HG03095 (cell line): ENCODE results near the gene FARP1.

Experiments
- ATAC-seq: cut with Tn5 transposase; IDR thresholded peaks from one replicate; pipeline ENCODE4 v1.9.1; 2021; ENCODE audit warnings: moderate library complexity; ENCODE audit not compliant: unreplicated experiment

The FARP1 gene

GRCh38 chr13:98276486-98276885, 133.6 kb downstream of the FARP1 start:
- ATAC-seq = no peak

GRCh38 chr13:98278068-98278724, 135.3 kb downstream of the FARP1 start:
- ATAC-seq = no peak

- no peak for ATAC-seq
These were observed 136.7 kb downstream of the FARP1 start for GRCh38 chr13:98279473-98280175.

- ATAC-seq = no peak
These were observed 137.2 kb downstream of the FARP1 start for GRCh38 chr13:98280176-98280510.

GRCh38 chr13:98284679-98285078, 141.8 kb downstream of the FARP1 start:
- no peak for ATAC-seq

- no peak for ATAC-seq
These were observed 142.4 kb downstream of the FARP1 start for GRCh38 chr13:98285317-98285716.

GRCh38 chr13:98285852-98286594, 143.1 kb downstream of the FARP1 start:
- no peak for ATAC-seq

- ATAC-seq = no peak
These were observed 143.9 kb downstream of the FARP1 start for GRCh38 chr13:98286799-98287198.

GRCh38 chr13:98288211-98288610, 145.3 kb downstream of the FARP1 start:
- ATAC-seq = no peak

- ATAC-seq = no peak
These were observed 146.5 kb downstream of the FARP1 start for GRCh38 chr13:98289339-98289945.

- ATAC-seq = no peak
These were observed 147.4 kb downstream of the FARP1 start for GRCh38 chr13:98290261-98290660.

GRCh38 chr13:98291658-98292057, 148.8 kb downstream of the FARP1 start:
- ATAC-seq = no peak

- ATAC-seq = no peak
These were observed 150.2 kb downstream of the FARP1 start for GRCh38 chr13:98293103-98293502.

- ATAC-seq = no peak
These were observed 150.8 kb downstream of the FARP1 start for GRCh38 chr13:98293570-98294142.

- no peak for ATAC-seq
These were observed 152.5 kb downstream of the FARP1 start for GRCh38 chr13:98295371-98295770.

- ATAC-seq = no peak
These were observed 154.2 kb downstream of the FARP1 start for GRCh38 chr13:98297051-98297450.

GRCh38 chr13:98297745-98298144, 154.9 kb downstream of the FARP1 start:
- no peak for ATAC-seq

GRCh38 chr13:98298599-98298998, 155.7 kb downstream of the FARP1 start:
- no peak for ATAC-seq

- ATAC-seq = no peak
These were observed 156.5 kb downstream of the FARP1 start for GRCh38 chr13:98299235-98299965.

GRCh38 chr13:98299966-98300350, 157.1 kb downstream of the FARP1 start:
- no peak for ATAC-seq
